Vagina (tissue), 2 donors: Measurements from ENCODE around the gene TSPAN5. TPM values are rescaled to one million over a fixed set of nuclear protein-coding genes. Genes with fewer than 3 reads are reported as not detected.
"Not testable (repeated sequence)": the region's sequence is repeated elsewhere in the genome, so short reads cannot be mapped to it uniquely, and the experiment has no call there.

Experiments
- DNase-seq, 2 donors: peaks; one replicate each; pipeline ENCODE4 v3.0.0-alpha.2; 2017; ENCODE audit errors: extremely low spot score in 2 of 2
- H3K27ac ChIP-seq: fragments of 200-600 bp; sonication (generic); one replicate; pipeline ENCODE4 v1.5.1; 2019
- H3K27me3 ChIP-seq: fragments of 200-600 bp; sonication (generic); one replicate; pipeline ENCODE4 v1.5.1; 2019
- H3K36me3 ChIP-seq, 2 donors: fragments of 200-600 bp; sonication (generic); one replicate each; pipeline ENCODE4 v1.5.1; 2017 to 2019
- H3K4me1 ChIP-seq: fragments of 200-600 bp; sonication (generic); one replicate; pipeline ENCODE4 v1.5.1; 2019
- H3K4me3 ChIP-seq, 2 donors: fragments of 200-600 bp; sonication (generic); 1 replicate in 1 of 2; 2 replicates in 1 of 2; pipeline ENCODE4 v1.5.1; 2016 to 2019
- H3K9me3 ChIP-seq: fragments of 200-600 bp; sonication (generic); one replicate; pipeline ENCODE4 v1.5.1; 2019
- POLR2A ChIP-seq, 2 donors: fragments of 450-650 bp; IDR thresholded peaks; one replicate each; pipeline ENCODE4 v1.6.1; 2017; ENCODE audit warnings: antibody characterized with exemption in 2 of 2, mild to moderate bottlenecking in 2 of 2, moderate library complexity in 2 of 2
- POLR2AphosphoS5 ChIP-seq, 2 donors: sonication (generic); formaldehyde crosslinking; IDR thresholded peaks; one replicate each; pipeline ENCODE4 v1.9.0; 2017; ENCODE audit warnings: antibody characterized with exemption in 2 of 2, mild to moderate bottlenecking in 2 of 2, low read depth in 1 of 2; ENCODE audit not compliant: insufficient read depth in 1 of 2
- intact Hi-C: fragments of 100-400 bp; cut with DNase I; formaldehyde crosslinking; loops from one replicate; pipeline ENCODE4 v1.15.1; 2023
- total RNA-seq: library from RNA; depleted of rRNA; stranded (reverse); fragments of >200 nt; gene quantifications from one replicate; pipeline ENCODE4 v1.2.3, GENCODE V29; 2016
- TF ChIP-seq, protein P1 (sequence below), 3 experiments: fragments of 450-650 bp in 2 of 3; fragments of 200-600 bp in 1 of 3; sonication (generic) in 1 of 3; IDR thresholded peaks; one replicate each; pipeline ENCODE4 v1.5.1; 2017 to 2019; ENCODE audit warnings: antibody characterized with exemption in 3 of 3, mild to moderate bottlenecking in 2 of 3, moderate library complexity in 2 of 3

TSPAN5 gene
- total RNA-seq, 1 donor from 2014 or later, result 15.5 TPM

GRCh38 chr4:98540803-98541202 lies 117.6 kb downstream of the TSPAN5 start:
- no peak overlapping the region for H3K4me3 ChIP-seq
- H3K27me3 ChIP-seq, result no peaks in the 10 kb centered on the region
- H3K27ac ChIP-seq, result no peak overlapping the region
- no peaks in the 10 kb centered on the region for H3K9me3 ChIP-seq
- no peak for DNase-seq
- TF ChIP-seq POLR2AphosphoS5 (IDR thresholded peaks at IDR 0.05; ENCODE audit: insufficient read depth in 1 of 2, low read depth in 1 of 2) (no peak), POLR2A (IDR thresholded peaks at IDR 0.05) (no peak)
- TF ChIP-seq, protein P1, sequence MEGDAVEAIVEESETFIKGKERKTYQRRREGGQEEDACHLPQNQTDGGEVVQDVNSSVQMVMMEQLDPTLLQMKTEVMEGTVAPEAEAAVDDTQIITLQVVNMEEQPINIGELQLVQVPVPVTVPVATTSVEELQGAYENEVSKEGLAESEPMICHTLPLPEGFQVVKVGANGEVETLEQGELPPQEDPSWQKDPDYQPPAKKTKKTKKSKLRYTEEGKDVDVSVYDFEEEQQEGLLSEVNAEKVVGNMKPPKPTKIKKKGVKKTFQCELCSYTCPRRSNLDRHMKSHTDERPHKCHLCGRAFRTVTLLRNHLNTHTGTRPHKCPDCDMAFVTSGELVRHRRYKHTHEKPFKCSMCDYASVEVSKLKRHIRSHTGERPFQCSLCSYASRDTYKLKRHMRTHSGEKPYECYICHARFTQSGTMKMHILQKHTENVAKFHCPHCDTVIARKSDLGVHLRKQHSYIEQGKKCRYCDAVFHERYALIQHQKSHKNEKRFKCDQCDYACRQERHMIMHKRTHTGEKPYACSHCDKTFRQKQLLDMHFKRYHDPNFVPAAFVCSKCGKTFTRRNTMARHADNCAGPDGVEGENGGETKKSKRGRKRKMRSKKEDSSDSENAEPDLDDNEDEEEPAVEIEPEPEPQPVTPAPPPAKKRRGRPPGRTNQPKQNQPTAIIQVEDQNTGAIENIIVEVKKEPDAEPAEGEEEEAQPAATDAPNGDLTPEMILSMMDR (IDR thresholded peaks at IDR 0.05), result no peak
- H3K36me3 ChIP-seq, result no peaks in the 10 kb centered on the region
- intact Hi-C loops, result no loop called here
- H3K4me1 ChIP-seq, result no peaks in the 10 kb centered on the region

DNA sequence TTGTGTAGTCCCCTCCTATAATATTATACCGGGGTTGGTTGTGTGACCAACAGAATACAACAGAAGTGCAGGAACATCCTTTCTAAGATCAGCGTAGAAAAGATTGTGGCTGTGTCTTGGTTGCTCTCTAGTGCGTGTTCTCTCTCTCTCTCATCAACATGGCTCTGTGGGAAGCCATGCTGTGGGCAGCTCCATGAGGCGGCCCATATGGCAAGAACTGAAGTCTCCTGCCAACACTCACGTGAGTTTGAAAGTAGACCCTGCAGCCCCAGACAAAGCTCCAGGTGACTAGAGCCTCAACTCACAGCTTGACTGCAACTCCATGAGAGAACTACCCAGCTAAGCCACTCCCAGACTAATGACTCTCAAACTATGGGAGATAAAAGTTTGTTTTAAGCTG lies 118.7 kb downstream of the TSPAN5 start:
- TF ChIP-seq, protein P1 (IDR thresholded peaks at IDR 0.05), result no peak
- TF ChIP-seq POLR2A (IDR thresholded peaks at IDR 0.05) (no peak), POLR2AphosphoS5 (IDR thresholded peaks at IDR 0.05; ENCODE audit: insufficient read depth in 1 of 2, low read depth in 1 of 2) (no peak)
- Histone ChIP-seq H3K9me3 (no peaks in the 10 kb centered on the region), H3K27me3 (no peaks in the 10 kb centered on the region), H3K36me3 (no peaks in the 10 kb centered on the region), H3K4me3 (no peak overlapping the region), H3K27ac (no peak overlapping the region), H3K4me1 (no peaks in the 10 kb centered on the region)
- DNase-seq, result no peak
- intact Hi-C loops, result no loop called here

- no peaks in the 10 kb centered on the region for H3K36me3 ChIP-seq
- no peak for DNase-seq
- TF ChIP-seq, protein P1 (IDR thresholded peaks at IDR 0.05), result no peak
- TF ChIP-seq POLR2A (IDR thresholded peaks at IDR 0.05), result no peak
- no peak for TF ChIP-seq POLR2AphosphoS5 (IDR thresholded peaks at IDR 0.05; ENCODE audit: insufficient read depth in 1 of 2, low read depth in 1 of 2)
- H3K4me1 ChIP-seq, result no peaks in the 10 kb centered on the region
- intact Hi-C loops, result no loop called here
- H3K9me3 ChIP-seq, result no peaks in the 10 kb centered on the region
- no peak overlapping the region for H3K27ac ChIP-seq
- H3K27me3 ChIP-seq, result no peaks in the 10 kb centered on the region
- no peak overlapping the region for H3K4me3 ChIP-seq
Measured at GRCh38 chr4:98539299-98539698, 119.1 kb downstream of the TSPAN5 start.

GRCh38 chr4:98536631-98537030 lies 121.8 kb downstream of the TSPAN5 start:
- Histone ChIP-seq H3K4me3 (no peak overlapping the region), H3K36me3 (no peaks in the 10 kb centered on the region), H3K27ac (no peak overlapping the region), H3K27me3 (no peaks in the 10 kb centered on the region), H3K4me1 (no peaks in the 10 kb centered on the region), H3K9me3 (no peaks in the 10 kb centered on the region)
- DNase-seq, result no peak
- TF ChIP-seq POLR2A (IDR thresholded peaks at IDR 0.05), result no peak
- TF ChIP-seq, protein P1 (IDR thresholded peaks at IDR 0.05), result no peak
- no peak for TF ChIP-seq POLR2AphosphoS5 (IDR thresholded peaks at IDR 0.05; ENCODE audit: insufficient read depth in 1 of 2, low read depth in 1 of 2)
- intact Hi-C loops, result no loop called here

- intact Hi-C loops, DNase-seq, H3K27ac ChIP-seq, H3K4me3 ChIP-seq, H3K27me3 ChIP-seq, H3K4me1 ChIP-seq, H3K36me3 ChIP-seq, H3K9me3 ChIP-seq: not testable (repeated sequence)
Measured at GRCh38 chr4:98534146-98534545, 124.3 kb downstream of the TSPAN5 start.

- H3K36me3 ChIP-seq, result no peaks in the 10 kb centered on the region
- intact Hi-C loops, result no loop called here
- no peak overlapping the region for H3K4me3 ChIP-seq
- no peaks in the 10 kb centered on the region for H3K9me3 ChIP-seq
- H3K27ac ChIP-seq, result no peak overlapping the region
- no peaks in the 10 kb centered on the region for H3K27me3 ChIP-seq
- no peak for TF ChIP-seq POLR2A (IDR thresholded peaks at IDR 0.05)
- no peak for TF ChIP-seq POLR2AphosphoS5 (IDR thresholded peaks at IDR 0.05; ENCODE audit: insufficient read depth in 1 of 2, low read depth in 1 of 2)
- TF ChIP-seq, protein P1 (IDR thresholded peaks at IDR 0.05), result no peak
- DNase-seq, result no peak
- peaks cover 7% of the 10 kb centered on the region for H3K4me1 ChIP-seq
Measured at GRCh38 chr4:98530572-98530971, 127.8 kb downstream of the TSPAN5 start.
